WTC11 (cell line): Measurements from ENCODE around the gene GPD1L.

ENCODE experiments used
- CREB1 ChIP-seq: sonication (generic); formaldehyde crosslinking; IDR thresholded peaks from 2 replicates; pipeline ENCODE4 v1.8.0; 2023; ENCODE audit warnings: mild to moderate bottlenecking, missing genetic modification reagents
- EMX1 ChIP-seq: fragments of 250-450 bp; sonication (Bioruptor Pico); IDR thresholded peaks from 2 replicates; pipeline ENCODE4 v1.8.0; 2021; ENCODE audit warnings: mild to moderate bottlenecking
- MXD4 ChIP-seq: fragments of 250-450 bp; sonication (Bioruptor Pico); IDR thresholded peaks from 2 replicates; pipeline ENCODE4 v1.8.0; 2021; ENCODE audit warnings: mild to moderate bottlenecking, moderate library complexity, borderline replicate concordance
- TF ChIP-seq, protein P1 (sequence below): sonication (generic); formaldehyde crosslinking; IDR thresholded peaks from 2 replicates; pipeline ENCODE4 v1.8.1; 2023; ENCODE audit warnings: mild to moderate bottlenecking, missing genetic modification reagents, borderline replicate concordance

DNA sequence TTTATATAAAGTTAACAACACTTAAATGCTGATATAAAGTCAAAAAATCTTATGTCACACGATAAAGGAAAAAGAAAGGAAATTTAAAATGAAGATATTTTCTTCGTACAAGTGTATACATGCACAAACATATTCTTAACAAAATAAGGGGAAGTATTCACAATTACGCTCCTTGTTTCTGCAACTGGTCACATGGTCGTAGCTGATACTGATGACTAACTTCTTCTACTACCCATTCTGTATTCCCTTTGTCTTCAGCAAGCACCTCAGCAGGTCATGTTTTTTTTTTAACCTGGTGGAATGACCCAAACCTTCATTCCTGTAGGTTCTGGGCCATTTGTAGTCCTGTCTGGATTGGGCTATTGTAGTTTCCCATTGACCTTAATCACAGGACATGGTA, 102.0 kb downstream of the GPD1L start:
- TF ChIP-seq, protein P1, sequence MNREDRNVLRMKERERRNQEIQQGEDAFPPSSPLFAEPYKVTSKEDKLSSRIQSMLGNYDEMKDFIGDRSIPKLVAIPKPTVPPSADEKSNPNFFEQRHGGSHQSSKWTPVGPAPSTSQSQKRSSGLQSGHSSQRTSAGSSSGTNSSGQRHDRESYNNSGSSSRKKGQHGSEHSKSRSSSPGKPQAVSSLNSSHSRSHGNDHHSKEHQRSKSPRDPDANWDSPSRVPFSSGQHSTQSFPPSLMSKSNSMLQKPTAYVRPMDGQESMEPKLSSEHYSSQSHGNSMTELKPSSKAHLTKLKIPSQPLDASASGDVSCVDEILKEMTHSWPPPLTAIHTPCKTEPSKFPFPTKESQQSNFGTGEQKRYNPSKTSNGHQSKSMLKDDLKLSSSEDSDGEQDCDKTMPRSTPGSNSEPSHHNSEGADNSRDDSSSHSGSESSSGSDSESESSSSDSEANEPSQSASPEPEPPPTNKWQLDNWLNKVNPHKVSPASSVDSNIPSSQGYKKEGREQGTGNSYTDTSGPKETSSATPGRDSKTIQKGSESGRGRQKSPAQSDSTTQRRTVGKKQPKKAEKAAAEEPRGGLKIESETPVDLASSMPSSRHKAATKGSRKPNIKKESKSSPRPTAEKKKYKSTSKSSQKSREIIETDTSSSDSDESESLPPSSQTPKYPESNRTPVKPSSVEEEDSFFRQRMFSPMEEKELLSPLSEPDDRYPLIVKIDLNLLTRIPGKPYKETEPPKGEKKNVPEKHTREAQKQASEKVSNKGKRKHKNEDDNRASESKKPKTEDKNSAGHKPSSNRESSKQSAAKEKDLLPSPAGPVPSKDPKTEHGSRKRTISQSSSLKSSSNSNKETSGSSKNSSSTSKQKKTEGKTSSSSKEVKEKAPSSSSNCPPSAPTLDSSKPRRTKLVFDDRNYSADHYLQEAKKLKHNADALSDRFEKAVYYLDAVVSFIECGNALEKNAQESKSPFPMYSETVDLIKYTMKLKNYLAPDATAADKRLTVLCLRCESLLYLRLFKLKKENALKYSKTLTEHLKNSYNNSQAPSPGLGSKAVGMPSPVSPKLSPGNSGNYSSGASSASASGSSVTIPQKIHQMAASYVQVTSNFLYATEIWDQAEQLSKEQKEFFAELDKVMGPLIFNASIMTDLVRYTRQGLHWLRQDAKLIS = no peak
- TF ChIP-seq CREB1 (no peak), EMX1 (no peak), MXD4 (CRISPR knock-in tag) (no peak)
